M059J (cell line): ENCODE results near the gene NEK11. TPM values are rescaled to one million over a fixed set of nuclear protein-coding genes. Genes with fewer than 3 reads are reported as not detected.

Experiments
- DNase-seq: peaks from one replicate; pipeline ENCODE4 v3.0.0-alpha.2; 2012; ENCODE audit warnings: low read depth
- total RNA-seq: library from RNA; depleted of rRNA; stranded (reverse); fragments of >200 nt; shearing (Covaris generic); gene quantifications from 2 replicates; pipeline ENCODE4 v1.2.3, GENCODE V29; 2014; rRNA removed

NEK11 gene
- total RNA-seq, result 3.4 and 8.1 TPM in 2 replicates

- DNase-seq, result peak; percentile 93
Measured at GRCh38 chr3:131026321-131027151, at the start of gene NEK11, which contains the start of gene ASTE1. TSS of gene NEK11 (plus strand) at chr3:131026877. CDS start at chr3:131029709, 2,832 bp downstream. TSS of gene ASTE1 (minus strand) at chr3:131026825. CDS start at chr3:131025306, 1,519 bp downstream.

- no peak for DNase-seq
Measured at GRCh38 chr3:130979117-130979516, 47.6 kb upstream of the NEK11 start.

- no peak for DNase-seq
Measured at GRCh38 chr3:130981469-130981868, 45.2 kb upstream of the NEK11 start.

GRCh38 chr3:130990282-130990681, 36.4 kb upstream of the NEK11 start:
- no peak for DNase-seq

- no peak for DNase-seq
Measured at GRCh38 chr3:130991126-130991525, 35.6 kb upstream of the NEK11 start.

- DNase-seq, result no peak
Measured at GRCh38 chr3:130992344-130992743, 34.3 kb upstream of the NEK11 start.

- DNase-seq, result no peak
Measured at GRCh38 chr3:130997289-130997688, 29.4 kb upstream of the NEK11 start.

- DNase-seq, result no peak
Measured at GRCh38 chr3:131001071-131001470, 25.6 kb upstream of the NEK11 start.

GRCh38 chr3:131004603-131005002, 22.1 kb upstream of the NEK11 start:
- DNase-seq, result no peak

- no peak for DNase-seq
Measured at GRCh38 chr3:131007256-131007655, 19.4 kb upstream of the NEK11 start.

- peak; percentile 37 for DNase-seq
Measured at GRCh38 chr3:131007782-131008181, 18.9 kb upstream of the NEK11 start.

GRCh38 chr3:131008326-131008725, 18.4 kb upstream of the NEK11 start:
- DNase-seq, result no peak

- no peak for DNase-seq
Measured at GRCh38 chr3:131009698-131010097, 17.0 kb upstream of the NEK11 start.

- no peak for DNase-seq
Measured at GRCh38 chr3:131018970-131019369, 7.7 kb upstream of the NEK11 start.

- DNase-seq, result no peak
Measured at GRCh38 chr3:131020122-131020693, 6.5 kb upstream of the NEK11 start.

- no peak for DNase-seq
Measured at GRCh38 chr3:131025539-131025938, 1.1 kb upstream of the NEK11 start.

GRCh38 chr3:131028844-131029243, 2.2 kb downstream of the NEK11 start:
- DNase-seq, result no peak

- no peak for DNase-seq
Measured at GRCh38 chr3:131031660-131032059, 5.0 kb downstream of the NEK11 start.

- DNase-seq, result peak; percentile 44
Measured at GRCh38 chr3:131033480-131034080, 6.9 kb downstream of the NEK11 start.

- peak; percentile 83 for DNase-seq
Measured at GRCh38 chr3:131036200-131036816, 9.6 kb downstream of the NEK11 start.

- DNase-seq, result peak; percentile 79
Measured at GRCh38 chr3:131036986-131037385, 10.3 kb downstream of the NEK11 start.

- DNase-seq, result no peak
Measured at GRCh38 chr3:131038326-131038725, 11.6 kb downstream of the NEK11 start.
